ENCODE data around the gene HGF.

GRCh38 chr7:81816312-81816711 is 46.5 kb upstream of the HGF start:
- TF ChIP-seq, protein P1, sequence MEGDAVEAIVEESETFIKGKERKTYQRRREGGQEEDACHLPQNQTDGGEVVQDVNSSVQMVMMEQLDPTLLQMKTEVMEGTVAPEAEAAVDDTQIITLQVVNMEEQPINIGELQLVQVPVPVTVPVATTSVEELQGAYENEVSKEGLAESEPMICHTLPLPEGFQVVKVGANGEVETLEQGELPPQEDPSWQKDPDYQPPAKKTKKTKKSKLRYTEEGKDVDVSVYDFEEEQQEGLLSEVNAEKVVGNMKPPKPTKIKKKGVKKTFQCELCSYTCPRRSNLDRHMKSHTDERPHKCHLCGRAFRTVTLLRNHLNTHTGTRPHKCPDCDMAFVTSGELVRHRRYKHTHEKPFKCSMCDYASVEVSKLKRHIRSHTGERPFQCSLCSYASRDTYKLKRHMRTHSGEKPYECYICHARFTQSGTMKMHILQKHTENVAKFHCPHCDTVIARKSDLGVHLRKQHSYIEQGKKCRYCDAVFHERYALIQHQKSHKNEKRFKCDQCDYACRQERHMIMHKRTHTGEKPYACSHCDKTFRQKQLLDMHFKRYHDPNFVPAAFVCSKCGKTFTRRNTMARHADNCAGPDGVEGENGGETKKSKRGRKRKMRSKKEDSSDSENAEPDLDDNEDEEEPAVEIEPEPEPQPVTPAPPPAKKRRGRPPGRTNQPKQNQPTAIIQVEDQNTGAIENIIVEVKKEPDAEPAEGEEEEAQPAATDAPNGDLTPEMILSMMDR (IDR thresholded peaks at IDR 0.05; ENCODE audit: insufficient read depth, low read depth, low read length) = no peak
- TF ChIP-seq EZH2 (IDR thresholded peaks at IDR 0.05; ENCODE audit: insufficient read depth, low read length) = no peak
